GM12892 (cell line): ENCODE measurements around the gene MRPS22. TPM values are rescaled to one million over a fixed set of nuclear protein-coding genes. Genes with fewer than 3 reads are reported as not detected.
A peak's percentile ranks its signal among the peaks of the same experiment; 100 is the strongest.

Experiments used
- DNase-seq: peaks from one replicate; pipeline ENCODE4 v3.0.0; 2011; ENCODE audit not compliant: insufficient read length
- FAIRE-seq: peaks from 2 replicates; lab custom pipeline; 2011; peaks lifted over from hg19 to GRCh38; lab: Jason Lieb, UNC
- POLR2A ChIP-seq: IDR thresholded peaks from 2 replicates; pipeline ENCODE4 v1.6.1; 2011; ENCODE audit warnings: low read depth, low read length, control low read depth
- POLR2AphosphoS5 ChIP-seq: IDR thresholded peaks from 2 replicates; pipeline ENCODE4 v1.6.1; 2011; ENCODE audit warnings: low read depth, low read length, control low read depth
- TAF1 ChIP-seq: IDR thresholded peaks from 2 replicates; pipeline ENCODE4 v1.6.1; 2011; ENCODE audit warnings: low read depth, mild to moderate bottlenecking, control low read depth, low read length, borderline replicate concordance
- polyA plus RNA-seq: library from polyadenylated mRNA; unstranded; fragments of >200 nt; gene quantifications from one replicate; pipeline ENCODE4 v1.2.1, GENCODE V29; 2012; ENCODE audit warnings: missing spikeins, inconsistent platforms; ENCODE audit not compliant: missing spikeins

The MRPS22 gene
- polyA plus RNA-seq, result 54.6 TPM

GRCh38 chr3:139343895-139344856 lies at the start of gene MRPS22:
TSS of gene MRPS22 (plus strand) at chr3:139344020. CDS start at chr3:139344027, 7 bp downstream.
- DNase-seq (peak; percentile 74), FAIRE-seq (peak; percentile 96)
- TF ChIP-seq TAF1, result peak; percentile 81
- TF ChIP-seq POLR2AphosphoS5, result peak; percentile 69
- TF ChIP-seq POLR2A, result peak; percentile 84

GRCh38 chr3:139295040-139295439 lies 48.8 kb upstream of the MRPS22 start:
- no peak for DNase-seq
- TF ChIP-seq POLR2AphosphoS5 (no peak), POLR2A (no peak), TAF1 (no peak)
- FAIRE-seq, result no peak

- no peak for TF ChIP-seq POLR2AphosphoS5
- no peak for DNase-seq
- FAIRE-seq, result no peak
Observed at GRCh38 chr3:139296141-139296718, 47.6 kb upstream of the MRPS22 start.

GRCh38 chr3:139297588-139298311 lies 46.1 kb upstream of the MRPS22 start:
- no peak for TF ChIP-seq TAF1
- TF ChIP-seq POLR2AphosphoS5, result no peak
- no peak for TF ChIP-seq POLR2A
- FAIRE-seq, result no peak
- DNase-seq, result no peak

GRCh38 chr3:139299261-139300132 lies 44.3 kb upstream of the MRPS22 start:
- DNase-seq, result no peak
- no peak for FAIRE-seq
- TF ChIP-seq TAF1 (no peak), POLR2A (no peak), POLR2AphosphoS5 (no peak)

- TF ChIP-seq TAF1 (no peak), POLR2A (no peak), POLR2AphosphoS5 (no peak)
- DNase-seq (no peak), FAIRE-seq (no peak)
Observed at GRCh38 chr3:139300416-139300815, 43.4 kb upstream of the MRPS22 start.

- TF ChIP-seq POLR2AphosphoS5 (no peak), POLR2A (no peak), TAF1 (no peak)
- no peak for DNase-seq
- FAIRE-seq, result no peak
Observed at GRCh38 chr3:139301183-139301582, 42.6 kb upstream of the MRPS22 start.

- no peak for FAIRE-seq
- TF ChIP-seq POLR2AphosphoS5 (no peak), POLR2A (no peak), TAF1 (no peak)
- no peak for DNase-seq
Observed at GRCh38 chr3:139301654-139302053, 42.2 kb upstream of the MRPS22 start.

- FAIRE-seq (no peak), DNase-seq (no peak)
- TF ChIP-seq POLR2AphosphoS5 (no peak), TAF1 (no peak), POLR2A (no peak)
Observed at GRCh38 chr3:139302084-139302800, 41.6 kb upstream of the MRPS22 start.

GRCh38 chr3:139302801-139303113 lies 41.1 kb upstream of the MRPS22 start:
- DNase-seq (no peak), FAIRE-seq (no peak)
- TF ChIP-seq TAF1 (no peak), POLR2A (no peak), POLR2AphosphoS5 (no peak)
